Stomach (tissue), 4 donors: ENCODE data around the gene ZSCAN5B.

Experiments used
- EP300 ChIP-seq: sonication (generic); formaldehyde crosslinking; IDR thresholded peaks from one replicate; pipeline ENCODE4 v1.6.1; 2017; ENCODE audit warnings: antibody characterized with exemption
- POLR2A ChIP-seq, 4 donors: fragments of 450-650 bp; IDR thresholded peaks; one replicate each; pipeline ENCODE4 v1.6.1; 2016; ENCODE audit warnings: antibody characterized with exemption in 4 of 4, control low read depth in 2 of 4, mild to moderate bottlenecking in 1 of 4, moderate library complexity in 1 of 4
- POLR2AphosphoS5 ChIP-seq, 3 donors: sonication (generic); formaldehyde crosslinking; IDR thresholded peaks; one replicate each; pipeline ENCODE4 v1.6.1; 2016; ENCODE audit warnings: antibody characterized with exemption in 3 of 3
- TF ChIP-seq, protein P1 (sequence below), 7 experiments: fragments of 450-650 bp in 4 of 7; fragments of 200-600 bp in 3 of 7; sonication (generic) in 3 of 7; IDR thresholded peaks; one replicate each; pipeline ENCODE4 v1.5.1; 2016 to 2019; ENCODE audit warnings: antibody characterized with exemption in 7 of 7, control low read depth in 2 of 7, mild to moderate bottlenecking in 1 of 7

DNA sequence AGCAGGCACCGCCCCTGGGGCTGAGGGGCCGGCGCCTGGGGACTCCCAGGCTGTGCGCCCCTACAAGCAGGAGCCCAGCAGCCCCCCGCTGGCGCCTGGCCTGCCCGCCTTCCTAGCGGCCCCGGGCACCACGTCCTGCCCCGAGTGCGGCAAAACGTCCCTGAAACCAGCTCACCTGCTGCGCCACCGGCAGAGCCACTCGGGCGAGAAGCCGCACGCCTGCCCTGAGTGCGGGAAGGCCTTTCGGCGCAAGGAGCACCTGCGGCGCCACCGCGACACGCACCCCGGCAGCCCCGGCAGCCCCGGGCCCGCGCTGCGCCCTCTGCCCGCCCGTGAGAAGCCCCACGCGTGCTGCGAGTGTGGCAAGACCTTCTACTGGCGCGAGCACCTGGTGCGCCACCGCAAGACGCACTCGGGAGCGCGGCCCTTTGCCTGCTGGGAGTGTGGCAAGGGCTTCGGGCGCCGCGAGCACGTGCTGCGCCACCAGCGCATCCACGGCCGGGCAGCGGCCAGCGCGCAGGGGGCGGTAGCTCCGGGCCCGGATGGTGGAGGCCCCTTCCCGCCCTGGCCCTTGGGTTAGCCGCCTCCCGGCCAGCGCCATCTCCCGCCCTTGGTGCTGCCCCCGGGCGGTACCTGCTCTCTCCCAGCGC is 37.8 kb downstream of the ZSCAN5B start:
- TF ChIP-seq EP300 (no peak), POLR2A (IDR thresholded peaks at IDR 0.05) (no peak), POLR2AphosphoS5 (IDR thresholded peaks at IDR 0.05) (no peak)
- TF ChIP-seq, protein P1, sequence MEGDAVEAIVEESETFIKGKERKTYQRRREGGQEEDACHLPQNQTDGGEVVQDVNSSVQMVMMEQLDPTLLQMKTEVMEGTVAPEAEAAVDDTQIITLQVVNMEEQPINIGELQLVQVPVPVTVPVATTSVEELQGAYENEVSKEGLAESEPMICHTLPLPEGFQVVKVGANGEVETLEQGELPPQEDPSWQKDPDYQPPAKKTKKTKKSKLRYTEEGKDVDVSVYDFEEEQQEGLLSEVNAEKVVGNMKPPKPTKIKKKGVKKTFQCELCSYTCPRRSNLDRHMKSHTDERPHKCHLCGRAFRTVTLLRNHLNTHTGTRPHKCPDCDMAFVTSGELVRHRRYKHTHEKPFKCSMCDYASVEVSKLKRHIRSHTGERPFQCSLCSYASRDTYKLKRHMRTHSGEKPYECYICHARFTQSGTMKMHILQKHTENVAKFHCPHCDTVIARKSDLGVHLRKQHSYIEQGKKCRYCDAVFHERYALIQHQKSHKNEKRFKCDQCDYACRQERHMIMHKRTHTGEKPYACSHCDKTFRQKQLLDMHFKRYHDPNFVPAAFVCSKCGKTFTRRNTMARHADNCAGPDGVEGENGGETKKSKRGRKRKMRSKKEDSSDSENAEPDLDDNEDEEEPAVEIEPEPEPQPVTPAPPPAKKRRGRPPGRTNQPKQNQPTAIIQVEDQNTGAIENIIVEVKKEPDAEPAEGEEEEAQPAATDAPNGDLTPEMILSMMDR (IDR thresholded peaks at IDR 0.05) = no peak
